AG04450 (cell line): Measurements from ENCODE around the gene SLA2. TPM values are rescaled to one million over a fixed set of nuclear protein-coding genes. Genes with fewer than 3 reads are reported as not detected.

Experiments
- CTCF ChIA-PET: fragments of 300-600, 350-600 bp; formaldehyde crosslinking; extraction: SDS; loops from one replicate; lab custom pipeline; 2022; ENCODE audit warnings: antibody characterized with exemption, inconsistent platforms; lab: Charles Lee
- POLR2A ChIA-PET: fragments of 350-600 bp; formaldehyde crosslinking; extraction: SDS; loops from one replicate; lab custom pipeline; 2021; ENCODE audit warnings: antibody characterized with exemption, inconsistent platforms; lab: Yijun Ruan, JAX
- DNase-seq: peaks from one replicate; pipeline ENCODE4 v3.0.0-alpha.2; 2011; ENCODE audit warnings: low read depth, low spot score
- H3K27ac ChIP-seq: one replicate; pipeline ENCODE4 v1.5.1; 2012; ENCODE audit warnings: low read depth, low read length, control low read depth
- H3K27me3 ChIP-seq: one replicate; pipeline ENCODE4 v1.6.0; 2012; ENCODE audit warnings: low read length; ENCODE audit not compliant: control insufficient read depth, insufficient read depth
- H3K4me3 ChIP-seq: 2 replicates; pipeline ENCODE4 v1.5.1; 2011; ENCODE audit warnings: mild to moderate bottlenecking, low read depth, low read length, control low read depth
- H3K9me3 ChIP-seq: 2 replicates; pipeline ENCODE4 v1.5.1; 2012; ENCODE audit warnings: low read length; ENCODE audit not compliant: control insufficient read depth, insufficient read depth
- CTCF ChIP-seq: IDR thresholded peaks from 2 replicates; pipeline ENCODE4 v1.5.1; 2011; ENCODE audit warnings: low read depth, low read length, control low read depth, inconsistent platforms
- polyA plus RNA-seq: library from polyadenylated mRNA; depleted of rRNA; stranded (reverse); fragments of >200 nt; gene quantifications from 2 replicates; pipeline ENCODE4 v1.2.3, GENCODE V29; 2011

Gene SLA2
- polyA plus RNA-seq, 1 experiment, result not detected

GRCh38 chr20:36656733-36657132 lies 10.7 kb upstream of the SLA2 start:
- Histone ChIP-seq H3K4me3 (no peak overlapping the region), H3K9me3 (no peaks in the 10 kb centered on the region), H3K27ac (no peak overlapping the region), H3K27me3 (no peaks in the 10 kb centered on the region)
- ChIA-PET CTCF (no interaction called here), POLR2A (no interaction called here)
- no peak for TF ChIP-seq CTCF
- no peak for DNase-seq

GRCh38 chr20:36655004-36655403 lies 9.0 kb upstream of the SLA2 start:
- no peak overlapping the region for H3K27ac ChIP-seq
- ChIA-PET CTCF (interaction anchor here (0.8 to 1.5 kb wide), 2 partner anchors 11 to 256 kb away, joined by 3 read pairs; no protein-coding TSS in a partner anchor), POLR2A (no interaction called here)
- H3K9me3 ChIP-seq, result no peaks in the 10 kb centered on the region
- DNase-seq, result no peak
- H3K4me3 ChIP-seq, result no peak overlapping the region
- TF ChIP-seq CTCF, result no peak
- no peaks in the 10 kb centered on the region for H3K27me3 ChIP-seq

GRCh38 chr20:36654506-36654905 lies 8.5 kb upstream of the SLA2 start:
- no peaks in the 10 kb centered on the region for H3K27me3 ChIP-seq
- DNase-seq, result no peak
- H3K27ac ChIP-seq, result no peak overlapping the region
- no peak overlapping the region for H3K4me3 ChIP-seq
- H3K9me3 ChIP-seq, result no peaks in the 10 kb centered on the region
- ChIA-PET POLR2A (no interaction called here), CTCF (interaction anchor here (0.9 to 1.5 kb wide), 2 partner anchors 12 to 154 kb away, joined by 3 read pairs; no protein-coding TSS in a partner anchor)
- no peak for TF ChIP-seq CTCF

GRCh38 chr20:36653456-36653855 lies 7.5 kb upstream of the SLA2 start:
- ChIA-PET CTCF (no interaction called here), POLR2A (no interaction called here)
- DNase-seq, result no peak
- no peak overlapping the region for H3K4me3 ChIP-seq
- H3K27ac ChIP-seq, result no peak overlapping the region
- H3K27me3 ChIP-seq, result no peaks in the 10 kb centered on the region
- no peaks in the 10 kb centered on the region for H3K9me3 ChIP-seq
- TF ChIP-seq CTCF, result no peak

GRCh38 chr20:36647196-36648121 lies 1.5 kb upstream of the SLA2 start:
- TF ChIP-seq CTCF, result no peak
- H3K4me3 ChIP-seq, result no peak overlapping the region
- no peaks in the 10 kb centered on the region for H3K9me3 ChIP-seq
- no peaks in the 10 kb centered on the region for H3K27me3 ChIP-seq
- DNase-seq, result no peak
- POLR2A ChIA-PET, result no interaction called here
- no peak overlapping the region for H3K27ac ChIP-seq
- CTCF ChIA-PET, result no interaction called here
